Ramos (cell line): ENCODE measurements around the gene SCAMP4.

Source experiments
- in situ Hi-C: fragments of 300-500 bp; cut with MboI; formaldehyde crosslinking; loops from one replicate; pipeline ENCODE4 v1.14.3; 2022; ENCODE audit warnings: low sequenced_read_pairs; ENCODE audit not compliant: unreplicated experiment

SCAMP4 gene

GRCh38 chr19:1975162-1975480, 69.9 kb downstream of the SCAMP4 start:
- in situ Hi-C loops, result no loop called here
